HEK293 (cell line): Measurements from ENCODE around the gene UGT1A7.

ENCODE experiments used
- CTCF ChIP-seq: fragments of 450-650 bp; formaldehyde crosslinking; IDR thresholded peaks from 2 replicates; pipeline ENCODE4 v1.5.1; 2016; ENCODE audit warnings: missing biosample characterization, missing genetic modification characterization
- GLI2 ChIP-seq: fragments of 450-650 bp; formaldehyde crosslinking; IDR thresholded peaks from 2 replicates; pipeline ENCODE4; 2017; ENCODE audit warnings: missing biosample characterization, missing genetic modification characterization, low read depth, borderline replicate concordance
- KLF17 ChIP-seq: fragments of 450-650 bp; formaldehyde crosslinking; IDR thresholded peaks from 2 replicates; pipeline ENCODE4 v1.5.1; 2016; ENCODE audit warnings: missing biosample characterization, missing genetic modification characterization
- WT1 ChIP-seq: fragments of 450-650 bp; formaldehyde crosslinking; IDR thresholded peaks from 2 replicates; pipeline ENCODE4 v1.5.1; 2016; ENCODE audit warnings: missing biosample characterization, missing genetic modification characterization
- ZBTB21 ChIP-seq: fragments of 450-650 bp; formaldehyde crosslinking; IDR thresholded peaks from 2 replicates; pipeline ENCODE4 v1.5.1; 2017; ENCODE audit warnings: missing biosample characterization, missing genetic modification characterization
- ZNF521 ChIP-seq: fragments of 450-650 bp; formaldehyde crosslinking; IDR thresholded peaks from 2 replicates; pipeline ENCODE4 v1.5.1; 2017; ENCODE audit warnings: missing biosample characterization, mild to moderate bottlenecking, missing genetic modification characterization
- ZNF585B ChIP-seq: fragments of 450-650 bp; formaldehyde crosslinking; IDR thresholded peaks from 2 replicates; pipeline ENCODE4 v1.5.1; 2016; ENCODE audit warnings: missing biosample characterization, missing genetic modification characterization
- ZNF776 ChIP-seq: fragments of 450-650 bp; formaldehyde crosslinking; IDR thresholded peaks from 2 replicates; pipeline ENCODE4 v1.5.0; 2017; ENCODE audit warnings: missing biosample characterization, missing genetic modification characterization, borderline replicate concordance
- ZNF785 ChIP-seq: fragments of 450-650 bp; formaldehyde crosslinking; IDR thresholded peaks from 2 replicates; pipeline ENCODE4 v1.5.1; 2016; ENCODE audit warnings: missing biosample characterization, missing genetic modification characterization
- ZNF837 ChIP-seq: fragments of 450-650 bp; formaldehyde crosslinking; IDR thresholded peaks from 2 replicates; pipeline ENCODE4 v1.5.1; 2016; ENCODE audit warnings: missing biosample characterization, missing genetic modification characterization
- TF ChIP-seq, protein P1 (sequence below): fragments of 450-650 bp; formaldehyde crosslinking; IDR thresholded peaks from 2 replicates; pipeline ENCODE4 v1.5.1; 2016; ENCODE audit warnings: missing biosample characterization, missing genetic modification characterization
- TF ChIP-seq, protein P2 (sequence below): fragments of 450-650 bp; formaldehyde crosslinking; IDR thresholded peaks from 2 replicates; pipeline ENCODE4 v1.5.1; 2017; ENCODE audit warnings: missing biosample characterization, mild to moderate bottlenecking, missing genetic modification characterization, moderate library complexity
- TF ChIP-seq, protein P3 (sequence below): fragments of 450-650 bp; formaldehyde crosslinking; optimal IDR thresholded peaks from 2 replicates; pipeline ENCODE3; 2016; ENCODE audit warnings: missing biosample characterization, mild to moderate bottlenecking, missing genetic modification characterization
- TF ChIP-seq, protein P4 (sequence below): fragments of 450-650 bp; formaldehyde crosslinking; IDR thresholded peaks from 2 replicates; pipeline ENCODE4 v1.5.1; 2016; ENCODE audit warnings: missing biosample characterization, missing genetic modification characterization

DNA sequence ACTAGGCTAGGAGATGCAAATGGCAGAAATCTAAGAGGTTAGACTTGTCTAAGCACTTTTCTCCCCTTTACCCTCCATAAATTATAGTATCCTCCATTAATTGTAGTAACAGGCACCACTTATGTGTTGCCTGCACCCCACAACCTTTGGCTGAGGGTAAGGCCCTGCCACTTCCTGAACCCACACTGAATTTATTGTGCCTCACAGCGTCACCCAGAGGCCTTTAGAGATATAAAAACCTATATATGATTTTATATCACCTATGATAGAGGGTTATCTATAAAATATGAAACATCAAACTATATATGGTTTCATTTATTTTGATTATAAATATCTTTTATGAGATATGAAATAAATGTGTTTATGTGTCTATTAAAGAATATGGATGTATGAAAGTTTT, 7.4 kb upstream of the UGT1A7 start:
- TF ChIP-seq ZNF521 (tag by site-specific recombination), result no peak
- TF ChIP-seq CTCF (tag by site-specific recombination), result no peak
- no peak for TF ChIP-seq ZNF776
- TF ChIP-seq, protein P1, sequence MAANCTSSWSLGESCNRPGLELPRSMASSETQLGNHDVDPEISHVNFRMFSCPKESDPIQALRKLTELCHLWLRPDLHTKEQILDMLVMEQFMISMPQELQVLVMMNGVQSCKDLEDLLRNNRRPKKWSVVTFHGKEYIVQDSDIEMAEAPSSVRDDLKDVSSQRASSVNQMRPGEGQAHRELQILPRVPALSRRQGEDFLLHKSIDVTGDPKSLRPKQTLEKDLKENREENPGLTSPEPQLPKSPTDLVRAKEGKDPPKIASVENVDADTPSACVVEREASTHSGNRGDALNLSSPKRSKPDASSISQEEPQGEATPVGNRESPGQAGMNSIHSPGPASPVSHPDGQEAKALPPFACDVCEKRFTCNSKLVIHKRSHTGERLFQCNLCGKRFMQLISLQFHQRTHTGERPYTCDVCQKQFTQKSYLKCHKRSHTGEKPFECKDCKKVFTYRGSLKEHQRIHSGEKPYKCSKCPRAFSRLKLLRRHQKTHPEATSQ, result no peak
- no peak for TF ChIP-seq ZNF785 (tag by site-specific recombination)
- TF ChIP-seq ZBTB21 (tag by site-specific recombination), result no peak
- TF ChIP-seq, protein P2, sequence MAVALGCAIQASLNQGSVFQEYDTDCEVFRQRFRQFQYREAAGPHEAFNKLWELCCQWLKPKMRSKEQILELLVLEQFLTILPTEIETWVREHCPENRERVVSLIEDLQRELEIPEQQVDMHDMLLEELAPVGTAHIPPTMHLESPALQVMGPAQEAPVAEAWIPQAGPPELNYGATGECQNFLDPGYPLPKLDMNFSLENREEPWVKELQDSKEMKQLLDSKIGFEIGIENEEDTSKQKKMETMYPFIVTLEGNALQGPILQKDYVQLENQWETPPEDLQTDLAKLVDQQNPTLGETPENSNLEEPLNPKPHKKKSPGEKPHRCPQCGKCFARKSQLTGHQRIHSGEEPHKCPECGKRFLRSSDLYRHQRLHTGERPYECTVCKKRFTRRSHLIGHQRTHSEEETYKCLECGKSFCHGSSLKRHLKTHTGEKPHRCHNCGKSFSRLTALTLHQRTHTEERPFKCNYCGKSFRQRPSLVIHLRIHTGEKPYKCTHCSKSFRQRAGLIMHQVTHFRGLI (tag by site-specific recombination), result no peak
- TF ChIP-seq, protein P3, sequence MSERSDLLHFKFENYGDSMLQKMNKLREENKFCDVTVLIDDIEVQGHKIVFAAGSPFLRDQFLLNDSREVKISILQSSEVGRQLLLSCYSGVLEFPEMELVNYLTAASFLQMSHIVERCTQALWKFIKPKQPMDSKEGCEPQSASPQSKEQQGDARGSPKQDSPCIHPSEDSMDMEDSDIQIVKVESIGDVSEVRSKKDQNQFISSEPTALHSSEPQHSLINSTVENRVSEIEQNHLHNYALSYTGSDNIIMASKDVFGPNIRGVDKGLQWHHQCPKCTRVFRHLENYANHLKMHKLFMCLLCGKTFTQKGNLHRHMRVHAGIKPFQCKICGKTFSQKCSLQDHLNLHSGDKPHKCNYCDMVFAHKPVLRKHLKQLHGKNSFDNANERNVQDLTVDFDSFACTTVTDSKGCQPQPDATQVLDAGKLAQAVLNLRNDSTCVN, result no peak
- TF ChIP-seq, protein P4, sequence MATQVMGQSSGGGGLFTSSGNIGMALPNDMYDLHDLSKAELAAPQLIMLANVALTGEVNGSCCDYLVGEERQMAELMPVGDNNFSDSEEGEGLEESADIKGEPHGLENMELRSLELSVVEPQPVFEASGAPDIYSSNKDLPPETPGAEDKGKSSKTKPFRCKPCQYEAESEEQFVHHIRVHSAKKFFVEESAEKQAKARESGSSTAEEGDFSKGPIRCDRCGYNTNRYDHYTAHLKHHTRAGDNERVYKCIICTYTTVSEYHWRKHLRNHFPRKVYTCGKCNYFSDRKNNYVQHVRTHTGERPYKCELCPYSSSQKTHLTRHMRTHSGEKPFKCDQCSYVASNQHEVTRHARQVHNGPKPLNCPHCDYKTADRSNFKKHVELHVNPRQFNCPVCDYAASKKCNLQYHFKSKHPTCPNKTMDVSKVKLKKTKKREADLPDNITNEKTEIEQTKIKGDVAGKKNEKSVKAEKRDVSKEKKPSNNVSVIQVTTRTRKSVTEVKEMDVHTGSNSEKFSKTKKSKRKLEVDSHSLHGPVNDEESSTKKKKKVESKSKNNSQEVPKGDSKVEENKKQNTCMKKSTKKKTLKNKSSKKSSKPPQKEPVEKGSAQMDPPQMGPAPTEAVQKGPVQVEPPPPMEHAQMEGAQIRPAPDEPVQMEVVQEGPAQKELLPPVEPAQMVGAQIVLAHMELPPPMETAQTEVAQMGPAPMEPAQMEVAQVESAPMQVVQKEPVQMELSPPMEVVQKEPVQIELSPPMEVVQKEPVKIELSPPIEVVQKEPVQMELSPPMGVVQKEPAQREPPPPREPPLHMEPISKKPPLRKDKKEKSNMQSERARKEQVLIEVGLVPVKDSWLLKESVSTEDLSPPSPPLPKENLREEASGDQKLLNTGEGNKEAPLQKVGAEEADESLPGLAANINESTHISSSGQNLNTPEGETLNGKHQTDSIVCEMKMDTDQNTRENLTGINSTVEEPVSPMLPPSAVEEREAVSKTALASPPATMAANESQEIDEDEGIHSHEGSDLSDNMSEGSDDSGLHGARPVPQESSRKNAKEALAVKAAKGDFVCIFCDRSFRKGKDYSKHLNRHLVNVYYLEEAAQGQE, result no peak
- TF ChIP-seq ZNF837 (tag by site-specific recombination), result no peak
- no peak for TF ChIP-seq WT1
- no peak for TF ChIP-seq ZNF585B (tag by site-specific recombination)
- no peak for TF ChIP-seq GLI2
- TF ChIP-seq KLF17 (tag by site-specific recombination), result no peak
